ENCODE data around the gene OR2G3. TPM values are rescaled to one million over a fixed set of nuclear protein-coding genes. Genes with fewer than 3 reads are reported as not detected.

The OR2G3 gene
- total RNA-seq, 1 donor from 2014 or later: not detected

GRCh38 chr1:247613405-247613804 is 8.0 kb downstream of the OR2G3 start:
- H3K36me3 Mint-ChIP-seq (ENCODE audit: low read depth, unreplicated experiment): no peaks in the 10 kb centered on the region
- no peak overlapping the region for H3K9ac ChIP-seq (ENCODE audit: low read length)
- FAIRE-seq: no peak

GRCh38 chr1:247614625-247615024 is 9.2 kb downstream of the OR2G3 start:
- Histone ChIP-seq H3K79me2 (ENCODE audit: insufficient read depth, low read length) (no peaks in the 10 kb centered on the region), H3K9ac (ENCODE audit: low read length) (no peak overlapping the region), H3K36me3 (ENCODE audit: insufficient read depth, low read length) (no peaks in the 10 kb centered on the region), H3K4me2 (ENCODE audit: low read length) (no peak overlapping the region), H3K9me3 (ENCODE audit: insufficient read depth, low read depth, low read length) (no peaks in the 10 kb centered on the region), H2AFZ (ENCODE audit: low read depth, low read length) (no peak overlapping the region), H3K27ac (ENCODE audit: low read depth, low read length) (no peak overlapping the region), H3K4me1 (ENCODE audit: insufficient read depth, low read length) (no peaks in the 10 kb centered on the region), H3K4me3 (ENCODE audit: insufficient read depth, low read depth, low read length) (no peak overlapping the region), H3K27me3 (ENCODE audit: insufficient read depth, low read length) (no peaks in the 10 kb centered on the region), H4K20me1 (ENCODE audit: insufficient read depth, low read length) (no peaks in the 10 kb centered on the region)
- TF ChIP-seq CTCF (IDR thresholded peaks at IDR 0.05; ENCODE audit: insufficient read depth, low read depth, low read length) (no peak), EZH2 (IDR thresholded peaks at IDR 0.05; ENCODE audit: insufficient read depth, low read length) (no peak)
- H3K4me3 Mint-ChIP-seq (ENCODE audit: unreplicated experiment): no peak overlapping the region
- H3K36me3 Mint-ChIP-seq (ENCODE audit: low read depth, unreplicated experiment): no peaks in the 10 kb centered on the region
- no peaks in the 10 kb centered on the region for H3K27me3 Mint-ChIP-seq (ENCODE audit: low read depth, unreplicated experiment)
- no peak overlapping the region for H3K27ac Mint-ChIP-seq (ENCODE audit: unreplicated experiment)
- H3K4me1 Mint-ChIP-seq (ENCODE audit: low read depth, unreplicated experiment): no peaks in the 10 kb centered on the region
- DNase-seq (ENCODE audit: low read depth) (no peak), FAIRE-seq (no peak)
- no peaks in the 10 kb centered on the region for H3K9me3 Mint-ChIP-seq (ENCODE audit: unreplicated experiment)

More at GRCh38 chr1:247613405-247613804, 8.0 kb downstream of the OR2G3 start:
- H2AFZ ChIP-seq (ENCODE audit: low read depth, low read length): no peak overlapping the region
- Mint-ChIP-seq H3K4me3 (ENCODE audit: unreplicated experiment) (no peak overlapping the region), H3K9me3 (ENCODE audit: unreplicated experiment) (no peaks in the 10 kb centered on the region), H3K4me1 (ENCODE audit: low read depth, unreplicated experiment) (no peaks in the 10 kb centered on the region), H3K27me3 (ENCODE audit: low read depth, unreplicated experiment) (no peaks in the 10 kb centered on the region), H3K27ac (ENCODE audit: unreplicated experiment) (no peak overlapping the region)
- no peaks in the 10 kb centered on the region for H3K4me1 ChIP-seq (ENCODE audit: insufficient read depth, low read length)
- no peak overlapping the region for H3K4me3 ChIP-seq (ENCODE audit: insufficient read depth, low read depth, low read length)
- H3K27ac ChIP-seq (ENCODE audit: low read depth, low read length): no peak overlapping the region
- DNase-seq (ENCODE audit: low read depth): no peak
- no peaks in the 10 kb centered on the region for H4K20me1 ChIP-seq (ENCODE audit: insufficient read depth, low read length)
- no peaks in the 10 kb centered on the region for H3K79me2 ChIP-seq (ENCODE audit: insufficient read depth, low read length)
- no peaks in the 10 kb centered on the region for H3K36me3 ChIP-seq (ENCODE audit: insufficient read depth, low read length)
- no peak overlapping the region for H3K4me2 ChIP-seq (ENCODE audit: low read length)
- no peaks in the 10 kb centered on the region for H3K9me3 ChIP-seq (ENCODE audit: insufficient read depth, low read depth, low read length)
- H3K27me3 ChIP-seq (ENCODE audit: insufficient read depth, low read length): no peaks in the 10 kb centered on the region
- TF ChIP-seq CTCF (IDR thresholded peaks at IDR 0.05; ENCODE audit: insufficient read depth, low read depth, low read length) (no peak), EZH2 (IDR thresholded peaks at IDR 0.05; ENCODE audit: insufficient read depth, low read length) (no peak)

- Mint-ChIP-seq H3K4me3 (ENCODE audit: unreplicated experiment) (no peak overlapping the region), H3K27ac (ENCODE audit: unreplicated experiment) (no peak overlapping the region), H3K27me3 (ENCODE audit: low read depth, unreplicated experiment) (no peaks in the 10 kb centered on the region), H3K9me3 (ENCODE audit: unreplicated experiment) (peaks cover 12% of the 10 kb centered on the region), H3K36me3 (ENCODE audit: low read depth, unreplicated experiment) (no peaks in the 10 kb centered on the region), H3K4me1 (ENCODE audit: low read depth, unreplicated experiment) (no peaks in the 10 kb centered on the region)
- Histone ChIP-seq H3K36me3 (ENCODE audit: insufficient read depth, low read length) (no peaks in the 10 kb centered on the region), H3K27me3 (ENCODE audit: insufficient read depth, low read length) (no peaks in the 10 kb centered on the region), H3K4me1 (ENCODE audit: insufficient read depth, low read length) (no peaks in the 10 kb centered on the region), H2AFZ (ENCODE audit: low read depth, low read length) (no peak overlapping the region), H3K4me3 (ENCODE audit: insufficient read depth, low read depth, low read length) (no peak overlapping the region), H3K79me2 (ENCODE audit: insufficient read depth, low read length) (no peaks in the 10 kb centered on the region), H3K9me3 (ENCODE audit: insufficient read depth, low read depth, low read length) (peaks cover 3% of the 10 kb centered on the region), H3K4me2 (ENCODE audit: low read length) (no peak overlapping the region), H4K20me1 (ENCODE audit: insufficient read depth, low read length) (no peaks in the 10 kb centered on the region), H3K27ac (ENCODE audit: low read depth, low read length) (no peak overlapping the region), H3K9ac (ENCODE audit: low read length) (no peak overlapping the region)
- TF ChIP-seq CTCF (IDR thresholded peaks at IDR 0.05; ENCODE audit: insufficient read depth, low read depth, low read length) (no peak), EZH2 (IDR thresholded peaks at IDR 0.05; ENCODE audit: insufficient read depth, low read length) (no peak)
- DNase-seq (ENCODE audit: low read depth) (no peak), FAIRE-seq (no peak)
Measured at GRCh38 chr1:247627951-247628350, 22.6 kb downstream of the OR2G3 start.
